Vagina (tissue), 2 donors: ENCODE measurements around the gene C9orf72.

Source experiments
- POLR2A ChIP-seq, 2 donors: fragments of 450-650 bp; IDR thresholded peaks; one replicate each; pipeline ENCODE4 v1.6.1; 2017; ENCODE audit warnings: antibody characterized with exemption in 2 of 2, mild to moderate bottlenecking in 2 of 2, moderate library complexity in 2 of 2
- POLR2AphosphoS5 ChIP-seq, 2 donors: sonication (generic); formaldehyde crosslinking; IDR thresholded peaks; one replicate each; pipeline ENCODE4 v1.9.0; 2017; ENCODE audit warnings: antibody characterized with exemption in 2 of 2, mild to moderate bottlenecking in 2 of 2, low read depth in 1 of 2; ENCODE audit not compliant: insufficient read depth in 1 of 2
- TF ChIP-seq, protein P1 (sequence below), 3 experiments: fragments of 450-650 bp in 2 of 3; fragments of 200-600 bp in 1 of 3; sonication (generic) in 1 of 3; IDR thresholded peaks; one replicate each; pipeline ENCODE4 v1.5.1; 2017 to 2019; ENCODE audit warnings: antibody characterized with exemption in 3 of 3, mild to moderate bottlenecking in 2 of 3, moderate library complexity in 2 of 3

DNA sequence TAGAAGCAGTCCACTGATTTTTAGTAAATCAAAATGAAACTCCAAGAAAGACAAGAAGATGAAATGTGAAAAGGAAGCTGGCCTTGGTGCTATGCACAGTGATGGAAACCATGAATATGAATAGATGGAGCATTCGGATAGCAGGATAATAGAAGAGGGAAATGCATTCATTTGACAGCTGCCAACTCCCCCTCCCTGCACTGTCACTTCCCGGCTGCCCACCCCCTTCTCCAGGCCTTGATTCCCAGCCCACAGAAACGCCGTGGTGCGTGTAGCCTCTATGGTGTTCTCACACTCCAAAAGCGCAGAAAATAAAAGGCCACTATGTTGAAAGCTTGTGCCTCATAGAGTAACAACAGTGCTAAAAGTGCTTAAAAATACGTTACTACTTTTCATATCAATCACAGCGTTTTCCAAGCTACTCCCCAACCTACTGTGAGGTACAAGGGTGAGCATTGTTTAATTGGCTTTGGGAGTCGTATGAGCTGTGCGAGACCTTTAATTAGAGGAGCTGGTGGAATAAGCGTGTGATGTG, 75.3 kb downstream of the C9orf72 start:
- TF ChIP-seq, protein P1, sequence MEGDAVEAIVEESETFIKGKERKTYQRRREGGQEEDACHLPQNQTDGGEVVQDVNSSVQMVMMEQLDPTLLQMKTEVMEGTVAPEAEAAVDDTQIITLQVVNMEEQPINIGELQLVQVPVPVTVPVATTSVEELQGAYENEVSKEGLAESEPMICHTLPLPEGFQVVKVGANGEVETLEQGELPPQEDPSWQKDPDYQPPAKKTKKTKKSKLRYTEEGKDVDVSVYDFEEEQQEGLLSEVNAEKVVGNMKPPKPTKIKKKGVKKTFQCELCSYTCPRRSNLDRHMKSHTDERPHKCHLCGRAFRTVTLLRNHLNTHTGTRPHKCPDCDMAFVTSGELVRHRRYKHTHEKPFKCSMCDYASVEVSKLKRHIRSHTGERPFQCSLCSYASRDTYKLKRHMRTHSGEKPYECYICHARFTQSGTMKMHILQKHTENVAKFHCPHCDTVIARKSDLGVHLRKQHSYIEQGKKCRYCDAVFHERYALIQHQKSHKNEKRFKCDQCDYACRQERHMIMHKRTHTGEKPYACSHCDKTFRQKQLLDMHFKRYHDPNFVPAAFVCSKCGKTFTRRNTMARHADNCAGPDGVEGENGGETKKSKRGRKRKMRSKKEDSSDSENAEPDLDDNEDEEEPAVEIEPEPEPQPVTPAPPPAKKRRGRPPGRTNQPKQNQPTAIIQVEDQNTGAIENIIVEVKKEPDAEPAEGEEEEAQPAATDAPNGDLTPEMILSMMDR (IDR thresholded peaks at IDR 0.05), result no peak
- TF ChIP-seq POLR2A (IDR thresholded peaks at IDR 0.05) (no peak), POLR2AphosphoS5 (IDR thresholded peaks at IDR 0.05; ENCODE audit: insufficient read depth in 1 of 2, low read depth in 1 of 2) (no peak)
